NCI-H2107 treated with DMSO at 0.1 percent for 48 hours (cell line): ENCODE results near the gene DYSF.

Experiments used
- DNase-seq: peaks from one replicate; lab custom pipeline; 2025; ENCODE audit not compliant: unreplicated experiment; lab: John Stamatoyannopoulos, UW

DYSF gene

DNA sequence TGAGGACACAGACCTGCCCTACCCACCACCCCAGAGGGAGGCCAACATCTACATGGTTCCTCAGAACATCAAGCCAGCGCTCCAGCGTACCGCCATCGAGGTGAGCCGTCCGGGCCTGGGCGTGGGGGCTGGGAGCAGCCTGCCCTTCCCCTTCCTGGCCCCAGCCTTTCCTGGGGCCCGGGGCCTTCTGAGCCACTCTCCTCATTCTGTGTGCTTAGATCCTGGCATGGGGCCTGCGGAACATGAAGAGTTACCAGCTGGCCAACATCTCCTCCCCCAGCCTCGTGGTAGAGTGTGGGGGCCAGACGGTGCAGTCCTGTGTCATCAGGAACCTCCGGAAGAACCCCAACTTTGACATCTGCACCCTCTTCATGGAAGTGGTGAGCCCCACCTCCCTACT is 157.9 kb downstream of the DYSF start:
- no peak for DNase-seq

- no peak for DNase-seq
These were observed 158.6 kb downstream of the DYSF start for GRCh38 chr2:71611781-71612527.

GRCh38 chr2:71612581-71613402 is 159.4 kb downstream of the DYSF start:
- DNase-seq: no peak

GRCh38 chr2:71613403-71613952 is 160.1 kb downstream of the DYSF start:
- DNase-seq: no peak

- DNase-seq: no peak
These were observed 160.9 kb downstream of the DYSF start for GRCh38 chr2:71613953-71614925.

DNA sequence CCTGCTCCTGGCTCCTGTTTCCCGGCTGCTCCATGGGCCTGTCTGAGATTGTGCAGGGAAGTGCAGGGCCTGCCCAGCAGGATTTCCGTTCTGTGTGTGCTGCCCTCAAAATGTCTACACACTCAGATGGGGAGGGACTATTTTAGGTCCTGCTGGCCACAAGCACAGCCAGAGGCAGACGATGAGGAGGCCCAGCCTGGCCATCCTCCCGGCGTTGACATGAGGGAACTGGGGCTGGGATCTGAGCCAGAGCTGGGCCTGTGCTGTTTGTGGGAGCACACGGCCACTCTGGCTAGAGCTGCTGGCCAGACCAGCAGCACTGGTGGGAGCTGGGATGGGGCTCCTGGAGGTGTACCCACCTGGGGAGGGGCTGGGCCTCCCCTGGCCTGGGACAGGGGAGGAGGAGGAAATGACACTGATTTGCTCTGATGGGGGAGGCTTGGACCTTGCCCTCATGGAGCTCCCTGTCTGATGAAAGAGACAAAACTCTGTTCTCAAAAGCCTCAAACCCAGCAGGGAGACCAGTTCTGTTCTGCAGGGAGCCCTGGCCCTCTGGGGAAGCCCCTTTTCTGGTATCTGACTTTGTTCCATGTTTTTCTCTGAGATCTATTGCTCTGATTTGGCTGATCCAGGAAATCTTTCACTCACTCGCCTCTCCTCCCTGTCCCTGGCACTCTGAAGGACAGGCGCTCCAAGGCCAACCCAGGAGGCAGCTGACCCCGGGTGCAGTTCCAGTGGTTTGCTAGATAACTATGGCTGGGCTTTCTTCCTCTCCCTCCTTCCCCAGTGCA is 161.8 kb downstream of the DYSF start:
- DNase-seq: no peak

DNA sequence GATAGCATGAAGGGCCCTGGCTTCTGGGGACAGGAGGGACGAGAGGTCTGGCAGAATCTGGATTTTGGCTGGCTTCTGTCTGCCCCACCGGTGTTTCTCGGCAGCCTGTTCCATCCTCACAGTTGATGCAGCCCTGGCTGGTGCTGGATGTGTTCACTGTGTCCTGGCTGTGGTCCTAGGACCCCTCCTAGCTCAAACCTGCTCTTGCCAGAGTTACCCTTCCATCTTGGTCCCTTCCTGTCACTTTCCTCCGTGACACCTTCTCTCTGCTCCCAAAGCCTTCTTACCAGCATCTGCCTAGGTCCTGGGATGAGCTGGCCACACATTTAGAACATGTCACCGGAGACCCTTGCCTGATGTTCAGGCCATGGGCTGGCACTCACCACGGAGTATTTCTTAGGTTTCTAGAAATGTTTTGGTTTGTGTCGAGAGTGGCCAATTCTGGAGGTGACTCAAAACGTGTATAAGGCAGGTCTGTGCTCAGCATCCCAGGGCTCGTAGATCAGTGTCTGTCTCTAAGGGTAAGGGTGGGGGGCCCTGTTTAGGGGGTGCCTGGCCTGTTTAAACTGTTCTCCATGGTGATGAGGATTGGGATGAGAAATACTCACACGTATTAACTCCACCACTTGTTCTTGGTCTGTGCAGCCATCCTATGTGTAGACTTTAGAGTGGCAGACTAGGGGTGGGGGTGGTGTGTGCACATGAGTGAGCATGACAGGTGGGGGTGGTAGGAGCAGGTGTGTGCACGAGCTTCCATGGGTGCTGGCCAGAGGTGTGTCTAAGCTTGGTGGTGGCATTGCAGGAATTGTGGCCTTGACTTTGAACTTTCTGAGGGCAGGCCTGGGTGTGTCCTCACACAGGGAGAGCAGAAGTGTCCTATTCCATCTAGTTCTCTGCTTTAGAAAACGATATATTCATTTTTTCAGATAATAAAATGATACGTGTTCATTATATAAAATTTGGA is 162.7 kb downstream of the DYSF start:
- DNase-seq: no peak

GRCh38 chr2:71617266-71617665 is 163.9 kb downstream of the DYSF start:
- no peak for DNase-seq

DNA sequence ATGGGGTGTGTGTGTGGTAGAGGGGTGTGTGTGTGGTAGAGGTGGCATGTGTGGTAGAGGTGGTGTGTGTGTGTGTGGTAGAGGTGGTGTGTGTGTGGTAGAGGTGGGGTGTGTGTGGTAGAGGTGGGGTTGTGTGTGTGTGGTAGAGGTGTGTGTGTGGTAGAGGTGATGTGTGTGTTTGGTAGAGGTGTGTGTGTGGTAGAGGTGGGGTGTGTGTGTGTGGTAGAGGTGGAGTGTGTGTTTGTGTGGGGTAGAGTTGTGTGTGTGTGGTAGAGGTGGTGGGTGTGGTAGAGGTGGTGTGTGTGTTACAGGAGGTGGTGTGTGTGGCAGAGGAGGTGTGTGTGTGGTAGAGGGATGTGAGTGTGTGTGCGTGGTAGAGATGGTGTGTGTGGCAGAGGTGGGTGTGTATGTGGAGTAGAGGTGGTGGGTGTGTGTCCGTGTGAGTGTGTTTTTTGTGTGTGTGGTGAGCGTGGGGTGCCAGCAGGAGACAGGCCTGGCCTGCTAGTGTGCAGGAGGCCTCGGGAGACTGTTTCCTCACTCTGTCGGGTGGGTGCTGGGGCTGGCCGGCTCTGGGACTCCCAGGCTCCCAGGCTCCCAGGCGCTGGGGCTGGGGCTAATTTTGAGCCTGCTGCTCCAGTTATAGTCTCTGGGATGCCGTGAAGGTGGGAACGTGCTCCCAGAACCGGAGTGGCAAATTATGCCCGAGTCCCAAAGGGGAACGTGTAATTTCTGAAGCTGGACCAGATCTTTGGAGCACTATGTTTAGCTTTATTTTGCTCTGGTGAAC is 165.2 kb downstream of the DYSF start:
- DNase-seq: no peak

DNA sequence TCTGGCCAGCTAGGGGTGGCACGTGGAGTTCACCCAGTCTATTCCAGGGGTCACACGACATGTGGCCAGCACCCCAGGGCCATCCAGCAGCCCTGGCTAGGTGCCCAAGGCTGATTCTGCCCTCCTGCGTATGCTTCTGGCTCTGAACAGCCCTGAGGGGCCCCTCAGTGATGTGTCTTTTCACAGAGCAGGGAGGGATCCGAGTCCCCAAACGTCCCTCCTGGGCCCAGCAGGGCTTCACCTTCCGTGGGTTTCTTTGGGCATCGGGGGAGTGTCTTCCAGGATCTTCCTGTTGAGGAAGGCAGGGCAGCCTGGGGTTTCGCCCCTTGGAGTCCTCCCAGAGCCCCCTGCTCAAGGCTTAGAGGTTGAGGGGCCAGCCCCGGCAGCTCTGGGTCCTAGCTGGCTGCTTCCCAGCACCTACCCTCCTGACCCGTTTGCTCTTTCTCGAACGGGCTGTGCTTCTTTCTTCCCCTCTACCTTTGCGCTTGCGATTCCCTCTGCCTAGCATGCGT is 165.9 kb downstream of the DYSF start:
- DNase-seq: no peak

GRCh38 chr2:71620116-71620515 is 166.8 kb downstream of the DYSF start:
- no peak for DNase-seq

DNA sequence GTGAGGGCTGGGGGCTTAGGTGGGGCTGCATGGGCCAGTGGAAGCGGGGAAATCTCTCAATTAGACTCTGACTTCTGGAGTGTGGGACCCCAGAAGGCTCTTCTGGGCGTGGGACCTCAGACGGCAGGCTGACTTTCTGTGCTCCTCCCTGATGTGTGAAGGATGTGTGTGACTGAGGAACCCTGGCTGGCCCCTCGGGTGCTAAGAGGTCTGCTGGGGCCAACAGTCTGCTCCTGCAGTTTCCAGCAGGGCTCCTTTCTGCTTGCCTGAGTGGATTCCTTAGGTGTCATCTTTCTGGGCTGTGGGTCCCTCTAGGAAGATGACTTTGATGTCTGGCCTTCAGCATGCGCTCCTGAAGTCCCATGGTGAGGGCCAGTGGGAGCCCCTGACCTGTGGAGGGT is 167.5 kb downstream of the DYSF start:
- no peak for DNase-seq

DNA sequence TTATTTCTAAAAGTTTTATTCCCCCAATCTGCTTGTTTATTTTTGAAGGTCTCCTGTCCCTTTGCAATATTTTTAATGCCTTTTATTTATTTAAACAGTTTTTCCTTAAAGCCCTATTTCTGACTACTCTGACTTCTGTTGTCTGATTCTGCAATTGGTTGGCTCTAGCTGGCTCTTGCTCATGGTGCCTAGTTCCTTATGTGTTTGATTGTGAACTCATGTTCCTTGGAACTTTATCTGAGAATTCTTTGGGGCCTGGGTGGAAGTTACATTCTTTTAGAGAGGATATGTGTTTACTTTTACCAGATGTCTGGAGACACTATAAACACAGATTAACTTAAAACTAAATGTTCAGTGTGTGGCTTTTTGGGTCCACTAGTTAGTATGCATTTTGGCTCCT is 175.9 kb downstream of the DYSF start:
- no peak for DNase-seq

GRCh38 chr2:71629771-71630453 is 176.6 kb downstream of the DYSF start:
- no peak for DNase-seq

GRCh38 chr2:71630454-71631328 is 177.3 kb downstream of the DYSF start:
- no peak for DNase-seq

GRCh38 chr2:71631411-71631931 is 178.1 kb downstream of the DYSF start:
- DNase-seq: no peak
